Measurements from ENCODE around the gene TMEM11.

- TF ChIP-seq CTCF (optimal IDR thresholded peaks at IDR 0.05 in 1 of 3, IDR thresholded peaks at IDR 0.05 in 1 of 3, conservative IDR thresholded peaks at IDR 0.05 in 1 of 3; ENCODE audit: extremely low read depth in 1 of 3, insufficient read depth in 2 of 3, low read length in 3 of 3) (no peak), EZH2 (IDR thresholded peaks at IDR 0.05; ENCODE audit: low read length) (no peak)
These were observed 35.3 kb upstream of the TMEM11 start for GRCh38 chr17:21249086-21249795.

Measured in keratinocyte (primary cell).